HG03575 (cell line): Measurements from ENCODE around the gene PEX5L.

Source experiments
- ATAC-seq: cut with Tn5 transposase; IDR thresholded peaks from one replicate; pipeline ENCODE4 v1.9.1; 2021; ENCODE audit not compliant: unreplicated experiment, insufficient number of reproducible peaks, low FRiP score; ENCODE audit errors: extremely low read depth

The PEX5L gene

DNA sequence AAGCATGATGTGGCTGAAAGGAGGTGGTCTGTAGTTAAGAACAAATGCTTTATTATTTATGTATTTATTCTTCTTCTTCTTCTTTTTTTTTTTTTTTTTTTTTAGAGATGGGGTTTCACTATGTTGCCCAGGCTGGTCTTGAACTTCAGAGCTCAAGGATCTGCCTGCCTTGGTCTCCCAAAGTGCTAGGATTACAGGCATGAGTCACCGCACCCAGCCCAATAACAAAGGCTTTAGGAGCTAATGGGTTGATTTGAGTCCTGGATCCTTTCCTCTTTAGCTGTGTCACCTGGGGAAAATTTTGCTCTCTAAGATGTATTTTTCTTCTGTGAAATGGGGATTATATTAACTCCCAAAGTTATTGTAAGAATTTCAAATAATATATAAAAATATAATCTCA lies 168.8 kb downstream of the PEX5L start:
- ATAC-seq: no peak

DNA sequence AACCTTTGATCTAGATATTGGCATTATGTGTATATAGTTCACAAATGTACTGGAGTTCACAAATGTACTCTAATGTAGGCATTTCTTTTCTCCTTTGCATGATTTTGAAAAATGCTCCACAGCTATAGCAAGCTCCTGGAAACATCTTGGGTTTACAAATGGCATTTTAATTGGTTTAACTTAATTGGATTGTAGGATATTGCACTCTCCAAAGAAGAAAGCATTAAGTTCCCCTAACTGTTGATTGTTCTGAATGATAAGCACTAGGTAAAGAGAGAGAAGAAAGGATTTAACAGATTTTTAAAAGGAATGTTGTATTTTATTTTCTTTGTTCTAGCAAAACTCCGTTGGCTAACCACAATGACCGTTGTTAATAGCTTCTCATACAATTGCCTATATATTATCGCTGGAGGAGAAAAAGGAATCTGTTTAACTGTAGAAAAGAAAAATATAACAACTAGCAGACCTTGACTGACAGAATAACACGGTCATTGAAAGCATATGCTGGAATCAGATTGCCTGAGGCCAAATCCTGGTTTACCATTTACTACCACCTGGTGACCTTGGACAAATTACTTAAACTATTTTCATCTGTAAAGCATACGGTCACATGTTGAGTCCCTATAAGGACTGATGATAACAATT lies 170.8 kb downstream of the PEX5L start:
- no peak for ATAC-seq

DNA sequence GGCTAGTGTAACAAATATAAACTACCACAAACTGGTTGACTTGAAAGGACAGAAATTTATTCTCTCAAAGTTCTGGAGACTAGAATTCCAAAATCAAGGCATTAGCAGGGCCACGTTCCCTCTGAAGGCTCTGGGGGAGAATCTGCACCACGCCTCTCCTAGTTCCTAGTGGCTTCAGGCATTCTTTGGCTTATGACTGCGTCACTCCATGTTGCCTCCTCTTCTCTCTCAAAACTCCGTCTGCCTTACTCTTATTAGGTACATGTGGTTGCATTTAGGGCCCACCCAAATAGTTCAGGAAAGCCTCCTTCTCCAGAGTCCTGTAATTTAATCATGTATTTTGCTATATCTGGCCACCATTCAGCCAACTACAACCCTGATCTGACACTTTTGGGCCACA lies 174.8 kb downstream of the PEX5L start:
- no peak for ATAC-seq

DNA sequence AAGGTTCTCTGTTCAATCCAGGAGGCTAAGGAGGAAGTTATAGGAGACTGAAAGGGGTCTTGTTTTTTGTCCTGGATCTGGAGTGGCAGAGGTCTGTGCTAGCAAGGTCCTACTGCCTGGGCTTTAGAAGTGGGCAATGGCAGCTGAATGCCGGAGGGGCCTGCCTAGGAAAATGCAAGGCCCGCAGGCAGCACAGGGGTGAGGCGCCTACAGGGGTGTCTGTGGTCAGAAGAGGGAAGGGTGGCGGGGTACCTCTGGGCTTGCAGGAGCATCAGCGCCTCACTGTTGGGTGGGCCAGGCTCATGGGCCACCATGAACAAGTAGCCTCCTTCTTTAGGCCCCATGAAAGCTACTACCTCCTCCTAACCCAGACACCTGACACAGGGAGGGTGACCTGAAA lies 175.4 kb downstream of the PEX5L start:
- ATAC-seq: no peak

DNA sequence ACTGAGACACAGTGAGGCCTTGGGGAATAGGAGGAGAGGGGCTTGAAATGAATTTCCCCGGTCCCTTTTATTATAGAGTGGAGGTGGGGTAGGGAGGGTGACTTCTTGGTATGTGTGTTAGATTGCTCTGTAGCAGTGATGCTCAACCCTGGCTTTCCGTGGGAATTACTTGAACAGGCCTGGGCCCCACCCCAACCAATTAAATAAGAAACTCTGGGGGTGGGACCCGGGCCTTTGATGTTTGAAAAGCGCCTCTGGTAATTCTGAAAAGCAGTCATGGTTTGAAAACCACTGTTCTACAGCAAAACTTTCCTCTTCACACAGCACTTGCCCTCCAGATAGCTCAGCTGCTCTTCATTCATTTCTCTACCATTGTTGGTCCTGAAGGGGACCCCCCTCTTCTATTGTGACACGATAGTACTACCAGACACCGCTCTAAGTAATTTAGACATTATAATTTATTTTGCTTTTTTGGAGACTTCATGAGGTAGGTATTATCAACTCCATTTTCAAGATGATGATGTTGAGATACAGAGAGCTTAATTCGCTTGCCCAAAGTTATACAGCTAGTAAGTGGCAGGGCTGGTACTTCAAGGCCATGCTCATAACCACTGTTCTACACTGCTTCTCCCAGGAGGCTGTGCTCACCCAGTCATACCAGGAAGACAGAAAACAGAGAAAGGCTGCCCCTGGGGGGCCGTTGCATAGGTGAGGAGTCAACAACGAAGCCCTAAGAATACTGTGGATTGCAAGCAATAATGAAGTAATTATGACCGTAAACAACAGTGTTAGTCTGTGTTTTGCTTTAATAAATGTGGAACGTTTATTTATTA lies 176.2 kb downstream of the PEX5L start:
- ATAC-seq: no peak

DNA sequence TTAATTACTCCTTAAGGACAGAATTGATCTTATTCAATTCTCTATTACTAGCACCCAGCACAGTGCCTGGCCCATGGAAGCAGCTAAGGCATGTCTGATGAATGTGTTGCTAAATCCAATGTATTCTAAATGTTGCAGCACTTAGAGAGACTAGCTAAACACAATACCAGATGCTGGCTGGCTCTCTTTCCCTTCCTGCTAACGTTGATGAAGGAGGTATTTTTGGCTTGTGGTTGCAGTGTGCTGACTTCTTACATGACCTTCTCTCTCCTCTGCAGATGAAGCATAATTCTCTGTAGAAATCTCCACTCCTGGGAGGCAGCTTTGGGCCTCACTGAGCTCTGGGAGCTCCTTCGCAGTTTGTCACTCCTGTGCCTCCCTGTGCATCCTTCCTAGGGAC lies 183.6 kb downstream of the PEX5L start:
- ATAC-seq: peak; percentile 79

DNA sequence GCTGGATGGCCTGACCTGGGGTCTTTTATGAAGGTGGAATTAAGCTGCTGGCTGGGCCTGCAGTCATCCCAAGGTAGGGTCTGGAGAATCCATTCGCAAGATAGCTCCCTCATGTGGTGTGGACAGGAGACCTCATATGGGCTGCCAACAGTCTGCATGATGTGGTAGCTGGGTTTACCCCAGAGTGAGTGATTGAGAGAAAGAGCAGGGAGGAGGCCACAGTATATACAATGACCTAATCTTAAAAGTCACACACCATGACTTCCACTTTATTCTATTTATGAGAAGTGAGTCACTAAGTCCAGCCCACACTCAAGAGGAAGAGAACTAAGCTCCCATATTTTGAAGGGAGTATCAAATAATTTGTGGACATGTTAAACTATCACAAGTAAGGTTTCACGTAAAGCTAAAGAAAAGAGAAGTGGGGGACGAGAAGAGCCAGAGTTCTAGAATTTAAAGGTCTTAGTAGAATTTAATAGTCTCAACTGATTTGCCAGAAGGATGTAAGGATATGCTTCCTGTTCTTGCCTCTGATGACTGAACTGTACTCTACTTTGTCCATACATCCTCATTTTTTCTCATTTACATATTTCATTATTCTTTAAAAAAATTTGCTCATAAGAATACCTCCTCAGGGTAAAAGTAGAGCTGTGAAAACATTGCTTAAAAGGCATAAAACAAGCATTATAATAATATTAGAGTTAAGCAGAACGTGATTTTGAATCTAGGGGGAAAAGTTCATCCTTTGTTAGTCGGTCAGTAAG lies 184.4 kb downstream of the PEX5L start:
- ATAC-seq: peak; percentile 80

DNA sequence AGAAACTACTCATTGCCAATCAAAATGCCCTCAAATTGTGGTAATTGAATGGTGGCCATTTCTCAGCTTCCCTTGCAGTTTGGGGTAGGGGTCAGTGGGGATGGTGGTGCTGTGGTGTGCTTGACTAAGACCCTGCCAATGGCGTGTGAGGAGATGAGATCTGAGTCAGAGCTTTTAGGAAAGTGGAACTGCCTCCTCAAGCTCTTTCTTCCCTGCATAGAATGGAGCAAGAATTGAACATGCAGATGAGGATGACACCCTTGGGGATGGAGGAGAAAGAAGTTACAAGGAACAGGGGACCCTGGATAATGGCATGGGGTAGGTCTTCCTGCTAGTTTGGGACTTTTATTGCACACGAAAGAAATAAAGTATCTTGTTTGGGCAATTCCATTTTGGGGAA lies 188.0 kb downstream of the PEX5L start:
- no peak for ATAC-seq

DNA sequence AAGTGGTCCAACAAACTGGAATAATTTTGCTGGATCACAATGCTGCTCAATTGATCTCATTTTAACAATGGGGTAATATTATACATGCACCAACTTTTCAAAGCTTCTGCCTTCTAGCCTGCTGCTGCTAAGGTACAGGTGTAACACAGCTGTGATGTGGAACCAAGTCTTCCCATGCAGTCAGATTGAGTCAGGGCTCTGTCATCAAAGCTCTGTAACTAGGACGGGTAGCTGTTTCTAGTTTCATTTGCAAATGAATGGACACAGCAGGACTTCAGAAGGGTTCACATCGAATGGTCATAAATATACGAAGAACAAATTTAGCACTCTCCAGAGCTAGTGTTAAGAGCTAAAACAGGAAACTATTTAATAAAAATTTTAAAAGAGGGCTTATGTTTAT lies 194.7 kb downstream of the PEX5L start:
- ATAC-seq: no peak

DNA sequence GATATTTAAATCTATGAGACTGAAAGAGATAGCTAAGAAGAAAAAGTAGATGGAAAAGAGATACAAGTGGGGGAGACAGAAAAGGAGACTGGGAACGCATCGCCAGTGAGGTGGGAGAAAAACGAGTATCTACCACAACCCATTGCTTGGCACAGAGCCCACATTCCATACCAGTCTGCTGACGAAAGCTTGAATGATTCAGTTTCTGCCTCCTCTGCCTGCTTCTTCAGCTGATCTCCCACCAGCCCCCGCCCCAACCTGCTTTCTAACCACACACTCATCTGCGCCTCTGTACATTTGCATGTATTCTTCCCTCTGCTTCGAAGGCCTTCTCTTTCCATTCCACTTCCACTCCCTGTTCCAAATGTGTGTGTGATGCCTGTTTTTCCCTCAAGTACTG lies 195.8 kb downstream of the PEX5L start:
- no peak for ATAC-seq

DNA sequence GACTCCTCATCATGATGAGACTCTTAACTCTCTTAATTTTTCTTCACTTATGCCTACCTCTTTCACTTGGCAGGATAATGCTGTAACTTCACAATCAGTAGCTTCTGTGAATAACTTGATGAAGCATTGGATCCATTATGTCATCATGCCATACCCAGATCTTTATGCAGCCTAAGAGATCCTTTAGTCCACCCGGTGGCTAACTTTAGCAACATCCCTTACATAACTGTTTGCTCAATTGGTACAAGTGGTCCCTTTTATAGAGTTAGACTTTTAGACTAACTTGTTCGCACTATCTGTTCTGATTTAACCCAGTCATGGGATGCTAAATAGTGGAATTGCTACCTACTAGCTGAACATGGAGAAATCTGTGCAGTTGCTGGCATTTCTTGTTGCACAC lies 199.4 kb downstream of the PEX5L start:
- ATAC-seq: no peak

DNA sequence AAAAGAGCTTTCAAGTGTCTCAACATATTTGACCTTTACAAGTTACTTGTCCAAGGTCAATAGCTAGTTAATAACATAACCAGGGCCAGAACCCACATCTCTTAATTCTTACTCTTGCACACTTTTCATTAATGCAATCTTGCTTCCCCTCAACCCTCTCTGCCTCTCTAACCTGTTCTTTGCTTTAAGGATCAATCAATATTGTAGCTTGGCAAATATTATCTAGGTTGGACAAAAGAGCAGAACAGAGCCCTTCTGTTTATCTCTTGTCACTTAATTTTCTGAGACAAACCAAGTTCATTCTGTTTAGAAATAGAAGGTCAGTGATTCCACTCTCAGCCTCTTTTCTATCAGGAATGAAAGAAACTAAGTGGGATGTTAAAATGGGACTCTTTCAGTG lies 203.4 kb downstream of the PEX5L start:
- ATAC-seq: no peak

DNA sequence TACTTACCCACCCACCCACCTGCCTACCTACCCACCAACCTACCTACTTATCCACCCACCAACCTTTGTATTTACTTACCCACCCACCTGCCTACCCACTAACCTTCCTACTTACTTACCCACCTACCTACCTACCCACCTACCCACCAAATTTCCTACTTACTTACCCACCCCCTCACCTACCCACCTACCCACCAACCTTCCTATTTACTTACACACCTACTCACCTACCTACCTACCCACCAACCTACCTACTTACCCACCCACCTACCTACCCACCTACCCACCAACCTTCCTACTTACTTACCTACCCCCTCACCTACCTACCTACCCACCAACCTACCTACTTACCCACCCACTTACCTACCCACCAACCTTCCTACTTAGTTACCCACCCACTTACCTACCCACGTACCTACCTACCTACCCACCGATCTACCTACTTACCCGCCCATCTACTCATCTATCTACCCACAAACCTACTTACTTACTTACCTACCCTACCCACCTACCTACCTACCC lies 204.3 kb downstream of the PEX5L start:
- no peak for ATAC-seq

DNA sequence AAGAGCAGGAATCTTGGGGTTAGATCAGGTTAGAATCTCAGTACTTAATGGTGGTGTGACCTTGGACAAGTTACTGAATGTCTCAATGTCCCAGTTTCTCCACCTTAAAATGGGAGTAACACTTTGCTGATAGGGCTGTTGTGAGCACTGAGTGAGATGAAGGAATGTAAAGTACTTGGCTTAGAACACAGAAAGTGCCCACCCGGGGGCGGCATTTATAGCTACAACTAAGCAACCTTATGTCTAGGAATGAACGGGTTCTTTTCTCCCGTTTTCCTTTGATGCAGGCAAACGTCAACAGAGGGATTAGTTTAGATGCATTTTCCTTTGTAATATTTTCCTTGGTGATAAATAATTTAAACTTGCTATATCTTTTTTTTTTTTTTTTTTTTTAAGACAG lies 207.3 kb downstream of the PEX5L start:
- ATAC-seq: no peak

DNA sequence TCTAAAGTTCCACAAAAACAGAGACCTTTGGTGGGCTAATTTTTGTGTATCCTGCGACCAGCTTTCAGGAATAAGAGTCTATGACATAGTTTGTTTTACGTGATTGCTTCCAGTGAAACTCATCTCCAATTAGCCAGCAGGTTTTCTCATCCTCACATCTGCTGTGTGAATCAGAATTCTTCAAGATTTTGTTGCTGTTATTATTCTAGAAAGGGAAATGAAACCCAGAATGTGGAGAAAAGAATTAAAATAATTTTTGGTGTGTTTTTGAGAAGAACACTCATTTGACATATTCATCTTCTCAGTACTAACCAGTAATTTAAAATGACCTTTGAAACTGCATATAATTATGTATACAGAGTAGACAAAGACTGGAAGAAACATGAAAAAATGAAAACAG lies 208.0 kb downstream of the PEX5L start:
- ATAC-seq: no peak

DNA sequence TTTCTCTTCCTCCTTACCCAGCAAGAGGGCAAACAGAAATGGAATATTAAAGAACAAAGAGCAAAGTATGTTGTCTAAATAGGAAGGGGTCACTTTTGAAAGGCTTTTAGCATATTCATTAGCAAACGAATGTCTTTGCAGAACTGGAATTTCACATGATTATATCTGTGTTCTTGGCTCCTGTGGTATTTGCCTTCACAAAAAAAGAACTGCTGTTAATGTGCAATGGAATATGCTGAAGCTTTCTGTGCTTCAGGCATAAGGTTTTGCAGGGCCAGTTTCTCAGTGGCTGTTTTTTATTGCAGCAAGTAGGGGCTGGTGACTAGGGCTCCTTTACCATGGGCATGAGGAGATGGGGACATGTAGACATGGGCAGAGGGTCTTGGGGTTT lies 210.5 kb downstream of the PEX5L start:
- no peak for ATAC-seq

DNA sequence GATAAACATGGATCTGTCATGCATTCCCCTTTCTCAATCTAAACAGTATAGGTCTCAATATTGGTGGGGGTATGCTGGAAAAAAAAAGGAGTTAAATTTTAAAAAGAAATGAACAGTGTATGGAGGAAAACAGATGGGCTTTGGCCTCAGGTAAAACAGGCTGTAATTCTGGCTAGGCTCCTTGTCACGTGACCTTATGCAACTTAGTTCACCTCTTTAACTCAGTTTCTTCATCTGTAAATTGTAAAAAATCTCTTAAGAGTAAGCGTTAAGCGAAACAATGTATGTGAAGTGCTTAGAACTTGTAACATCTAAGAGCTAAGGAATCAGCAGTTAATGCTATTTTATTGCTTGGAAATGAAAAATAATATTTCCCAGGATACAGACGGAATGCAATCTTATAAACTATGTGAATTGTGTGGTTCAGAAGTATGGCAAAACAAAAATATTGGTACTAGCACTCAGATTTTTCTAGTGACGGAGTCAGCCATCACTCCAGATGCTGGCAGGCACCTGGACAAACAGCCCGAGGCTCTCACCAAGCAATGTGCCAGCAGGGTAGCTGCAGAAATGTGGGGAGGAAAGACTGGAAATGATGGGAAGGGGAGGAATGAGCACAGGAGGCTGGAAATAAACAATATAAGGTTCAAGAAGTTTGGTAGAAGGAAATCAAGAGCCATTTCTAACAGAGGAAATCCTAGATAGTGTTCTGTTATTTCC lies 211.1 kb downstream of the PEX5L start:
- no peak for ATAC-seq

DNA sequence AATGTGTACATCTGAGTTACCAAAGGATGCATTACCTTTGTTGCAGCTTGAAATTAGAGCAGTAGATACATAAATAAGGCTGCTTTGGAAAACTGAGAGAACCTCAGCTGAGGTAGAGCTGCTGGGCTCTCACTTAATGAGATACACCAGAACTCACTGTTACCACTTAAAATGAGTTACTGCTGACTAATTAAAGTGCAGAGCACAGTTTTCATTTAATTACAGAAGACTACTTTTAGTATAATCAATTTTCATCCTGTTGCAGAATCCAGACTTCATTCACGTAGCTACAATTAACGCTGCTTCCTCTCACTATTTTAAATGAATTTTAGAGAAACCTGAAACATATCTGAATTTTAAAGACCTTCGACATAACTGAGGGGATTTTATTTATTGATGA lies 214.4 kb downstream of the PEX5L start:
- no peak for ATAC-seq

DNA sequence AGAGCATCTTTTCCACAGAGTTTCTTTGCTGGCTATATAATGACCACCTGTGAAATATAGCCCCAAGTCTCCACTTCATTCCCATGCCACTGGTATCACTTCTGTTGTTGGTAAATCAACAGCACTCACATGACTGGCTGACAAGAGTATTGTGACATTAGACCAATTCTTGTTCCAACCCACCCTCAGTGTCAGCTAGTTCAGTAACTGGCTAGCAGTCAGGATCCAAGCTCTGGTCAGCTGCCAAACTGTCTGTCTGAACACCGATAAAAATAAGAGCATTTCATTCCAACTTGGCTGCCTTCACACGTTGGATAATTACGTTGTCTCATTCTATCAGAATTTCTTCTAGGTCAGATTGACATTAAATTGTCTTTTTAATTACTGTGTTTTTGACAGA lies 217.4 kb downstream of the PEX5L start:
- ATAC-seq: no peak
